GM10266 (cell line): ENCODE data around the gene NRXN3.

ENCODE experiments used
- DNase-seq: peaks from one replicate; pipeline ENCODE4 v3.0.0; 2012; ENCODE audit errors: extremely low spot score
- TF ChIP-seq, protein P1 (sequence below): IDR thresholded peaks from 2 replicates; pipeline ENCODE4 v1.5.1; 2012; ENCODE audit warnings: mild to moderate bottlenecking, low read depth; ENCODE audit not compliant: control insufficient read depth, insufficient read depth; ENCODE audit errors: missing control alignments

The NRXN3 gene

DNA sequence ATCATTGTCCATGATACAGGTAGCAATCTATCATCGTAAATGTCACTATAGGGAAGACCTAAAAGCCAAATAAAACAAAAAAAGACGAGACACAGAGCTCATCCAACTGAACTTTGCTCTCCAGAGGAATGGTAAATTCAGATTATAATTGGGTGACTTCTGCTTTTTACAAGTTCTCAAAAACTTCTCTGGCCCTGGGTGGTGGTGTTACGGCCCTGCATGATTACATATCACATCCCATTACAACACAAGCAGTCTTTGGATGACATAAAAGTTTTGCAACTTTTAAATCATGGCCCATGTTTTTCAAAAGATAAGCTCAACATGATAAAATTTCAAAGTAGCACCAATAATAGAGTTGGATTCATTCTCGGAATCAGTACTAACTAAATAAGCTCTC is 1741.6 kb downstream of the NRXN3 start:
- DNase-seq: no peak
- TF ChIP-seq, protein P1, sequence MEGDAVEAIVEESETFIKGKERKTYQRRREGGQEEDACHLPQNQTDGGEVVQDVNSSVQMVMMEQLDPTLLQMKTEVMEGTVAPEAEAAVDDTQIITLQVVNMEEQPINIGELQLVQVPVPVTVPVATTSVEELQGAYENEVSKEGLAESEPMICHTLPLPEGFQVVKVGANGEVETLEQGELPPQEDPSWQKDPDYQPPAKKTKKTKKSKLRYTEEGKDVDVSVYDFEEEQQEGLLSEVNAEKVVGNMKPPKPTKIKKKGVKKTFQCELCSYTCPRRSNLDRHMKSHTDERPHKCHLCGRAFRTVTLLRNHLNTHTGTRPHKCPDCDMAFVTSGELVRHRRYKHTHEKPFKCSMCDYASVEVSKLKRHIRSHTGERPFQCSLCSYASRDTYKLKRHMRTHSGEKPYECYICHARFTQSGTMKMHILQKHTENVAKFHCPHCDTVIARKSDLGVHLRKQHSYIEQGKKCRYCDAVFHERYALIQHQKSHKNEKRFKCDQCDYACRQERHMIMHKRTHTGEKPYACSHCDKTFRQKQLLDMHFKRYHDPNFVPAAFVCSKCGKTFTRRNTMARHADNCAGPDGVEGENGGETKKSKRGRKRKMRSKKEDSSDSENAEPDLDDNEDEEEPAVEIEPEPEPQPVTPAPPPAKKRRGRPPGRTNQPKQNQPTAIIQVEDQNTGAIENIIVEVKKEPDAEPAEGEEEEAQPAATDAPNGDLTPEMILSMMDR: no peak

- no peak for DNase-seq
- TF ChIP-seq, protein P1: no peak
These were observed 1744.4 kb downstream of the NRXN3 start for GRCh38 chr14:79914595-79914994.

GRCh38 chr14:79915406-79915805 is 1745.2 kb downstream of the NRXN3 start:
- TF ChIP-seq, protein P1: no peak
- no peak for DNase-seq

DNA sequence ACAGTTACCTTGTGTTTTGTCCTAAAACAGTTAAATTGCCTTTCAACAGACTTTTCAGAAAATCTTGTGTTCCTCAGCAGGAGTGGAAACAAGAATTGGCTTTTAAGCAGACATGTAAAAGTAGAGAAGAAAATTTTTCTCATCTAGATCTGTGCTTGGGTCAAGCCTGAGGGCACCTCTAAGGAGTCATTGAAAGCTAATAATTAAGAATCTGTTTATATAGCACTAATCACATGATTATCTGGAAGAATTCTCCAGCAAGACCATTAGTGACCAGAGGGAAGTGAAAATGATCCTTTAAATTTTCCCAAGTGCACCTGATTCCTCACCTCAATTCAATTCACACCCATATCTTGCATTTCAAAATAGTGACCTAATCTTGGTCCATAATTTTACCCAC is 1746.1 kb downstream of the NRXN3 start:
- TF ChIP-seq, protein P1: no peak
- DNase-seq: no peak

DNA sequence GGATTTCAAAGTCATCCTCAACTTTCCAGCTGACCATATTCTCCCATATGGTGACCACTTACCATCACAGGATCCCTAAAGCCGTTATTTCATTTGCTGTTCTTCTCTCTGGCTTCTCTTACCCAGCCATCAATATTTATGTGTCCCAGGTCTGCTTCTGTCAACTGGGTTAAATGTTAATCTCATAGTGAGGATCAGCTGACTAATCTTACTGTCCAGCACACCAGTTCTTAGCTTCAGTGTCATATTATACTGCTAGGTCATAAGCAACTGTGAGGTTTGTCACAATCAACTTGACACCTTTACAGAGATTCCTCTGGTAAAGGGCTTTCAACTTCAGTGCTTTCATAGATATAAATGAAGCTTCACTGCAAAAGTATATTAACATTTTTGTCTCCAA is 1746.7 kb downstream of the NRXN3 start:
- DNase-seq: no peak
- TF ChIP-seq, protein P1: no peak
